ENCODE data around the gene PTPRG. TPM values are rescaled to one million over a fixed set of nuclear protein-coding genes. Genes with fewer than 3 reads are reported as not detected.

The PTPRG gene
- total and polyA plus RNA-seq, 2 of the 13 experiments (the other 11 are each of a cell fraction or from before 2014, with no cell fraction given): 8.0 to 25.3 TPM

GRCh38 chr3:62125380-62125779, 564.0 kb downstream of the PTPRG start:
- H3K9me3 ChIP-seq (ENCODE audit: low read length): no peaks in the 10 kb centered on the region
- H3K27me3 ChIP-seq (ENCODE audit: control insufficient read depth in 1 of 2, insufficient read depth in 2 of 2, low read length in 2 of 2): no peaks in the 10 kb centered on the region
- no peak overlapping the region for H2AFZ ChIP-seq (ENCODE audit: low read length)
- no peak overlapping the region for H3K4me2 ChIP-seq (ENCODE audit: low read depth, low read length)
- BruUV-seq (replicated peaks): no TSS peak
- no peaks in the 10 kb centered on the region for H3K4me1 ChIP-seq (ENCODE audit: insufficient read depth, low read length)
- ChIA-PET CTCF (ENCODE audit: low intra/inter-chr PET ratio, low total read pairs) (no interaction called here), POLR2A (no interaction called here)
- H3K9ac ChIP-seq (ENCODE audit: insufficient read depth, low read depth, low read length): no peak overlapping the region
- WGBS (ENCODE audit: low lambda C conversion rate): over 99% methylated on average over 4 of the region's 4 CpGs
- H3K36me3 ChIP-seq (replicated peaks in 1 of 2; ENCODE audit: control insufficient read depth in 1 of 2, insufficient read depth in 2 of 2, low read length in 2 of 2): no peaks in the 10 kb centered on the region
- no peaks in the 10 kb centered on the region for H3K79me2 ChIP-seq (ENCODE audit: insufficient read depth, low read length)
- TF ChIP-seq HMG20A (CRISPR knock-in tag; IDR thresholded peaks at IDR 0.05; ENCODE audit: borderline replicate concordance) (no peak), BCL3 (CRISPR knock-in tag; IDR thresholded peaks at IDR 0.05) (no peak), ZNF333 (CRISPR knock-in tag; IDR thresholded peaks at IDR 0.05; ENCODE audit: borderline replicate concordance) (no peak), CENPX (CRISPR knock-in tag; IDR thresholded peaks at IDR 0.05) (no peak), DMAP1 (CRISPR knock-in tag; IDR thresholded peaks at IDR 0.05) (no peak), RARG (CRISPR knock-in tag; IDR thresholded peaks at IDR 0.05; ENCODE audit: low read depth) (no peak), NCOA1 (CRISPR knock-in tag; IDR thresholded peaks at IDR 0.05) (no peak), ZNF260 (CRISPR knock-in tag; IDR thresholded peaks at IDR 0.05; ENCODE audit: borderline replicate concordance, low read depth) (no peak), PHF20 (CRISPR knock-in tag; IDR thresholded peaks at IDR 0.05) (no peak), FOXA1 (IDR thresholded peaks at IDR 0.05) (no peak), FOXA1 (CRISPR knock-in tag; IDR thresholded peaks at IDR 0.05) (no peak), ONECUT2 (CRISPR knock-in tag; IDR thresholded peaks at IDR 0.05) (no peak), HOXA3 (CRISPR knock-in tag; IDR thresholded peaks at IDR 0.05) (no peak), ZFP82 (CRISPR knock-in tag; IDR thresholded peaks at IDR 0.05; ENCODE audit: borderline replicate concordance) (no peak), ZSCAN29 (CRISPR knock-in tag; conservative IDR thresholded peaks at IDR 0.05) (no peak), MBNL3 (CRISPR knock-in tag; conservative IDR thresholded peaks at IDR 0.05) (no peak), ZNF776 (CRISPR knock-in tag; IDR thresholded peaks at IDR 0.05) (no peak), PHF8 (CRISPR knock-in tag; IDR thresholded peaks at IDR 0.05) (no peak), ZNF512B (CRISPR knock-in tag; IDR thresholded peaks at IDR 0.05; ENCODE audit: borderline replicate concordance) (no peak), ZNF431 (CRISPR knock-in tag; IDR thresholded peaks at IDR 0.05; ENCODE audit: borderline replicate concordance, low read depth) (no peak)
- H3K4me3 ChIP-seq (replicated peaks in 1 of 3; ENCODE audit: insufficient read depth in 1 of 3, low read depth in 2 of 3, low read length in 3 of 3): no peak overlapping the region
- no peak for FAIRE-seq
- no peak for DNase-seq (ENCODE audit: low spot score)
- H4K20me1 ChIP-seq (ENCODE audit: insufficient read depth, low read length): no peaks in the 10 kb centered on the region
- intact Hi-C loops (cut with micrococcal nuclease; ENCODE audit: unreplicated experiment) (no loop called here), in situ Hi-C loops (cut with HindIII; ENCODE audit: extremely low pct_ligation_motif_present, low pct_unique_long_range_greater_than_20kb) (no loop called here)
- H3K27ac ChIP-seq (ENCODE audit: extremely low read length, insufficient read depth, low read length): no peak overlapping the region
- ATAC-seq: no peak

All from HepG2 (cell line).